OCI-M2 (cell line): ENCODE data around the gene GALNT16.
"Not testable (repeated sequence)": the region's sequence is repeated elsewhere in the genome, so short reads cannot be mapped to it uniquely, and the experiment has no call there.

Experiments
- DNase-seq: peaks from one replicate; lab custom pipeline; 2025; ENCODE audit not compliant: unreplicated experiment; lab: John Stamatoyannopoulos, UW

GALNT16 gene

DNA sequence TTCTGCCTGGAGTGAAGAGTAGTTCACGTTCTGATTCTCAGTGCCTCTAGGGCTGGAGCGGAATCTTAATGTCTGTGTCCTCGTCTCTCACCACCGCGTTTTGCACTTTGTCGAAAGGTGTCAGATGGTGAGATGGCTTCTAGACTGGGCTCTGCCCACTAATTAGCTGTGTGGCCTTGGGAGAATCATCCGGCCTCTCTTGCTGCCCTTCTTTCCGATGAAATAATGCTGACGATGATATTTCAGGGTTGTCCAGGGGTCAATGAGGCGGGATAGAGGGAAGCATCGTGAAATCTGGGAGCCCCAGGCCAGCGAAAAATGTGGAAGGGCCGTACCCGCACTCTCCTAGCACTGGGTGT is 811 bp upstream of the GALNT16 start:
- DNase-seq: no peak

DNA sequence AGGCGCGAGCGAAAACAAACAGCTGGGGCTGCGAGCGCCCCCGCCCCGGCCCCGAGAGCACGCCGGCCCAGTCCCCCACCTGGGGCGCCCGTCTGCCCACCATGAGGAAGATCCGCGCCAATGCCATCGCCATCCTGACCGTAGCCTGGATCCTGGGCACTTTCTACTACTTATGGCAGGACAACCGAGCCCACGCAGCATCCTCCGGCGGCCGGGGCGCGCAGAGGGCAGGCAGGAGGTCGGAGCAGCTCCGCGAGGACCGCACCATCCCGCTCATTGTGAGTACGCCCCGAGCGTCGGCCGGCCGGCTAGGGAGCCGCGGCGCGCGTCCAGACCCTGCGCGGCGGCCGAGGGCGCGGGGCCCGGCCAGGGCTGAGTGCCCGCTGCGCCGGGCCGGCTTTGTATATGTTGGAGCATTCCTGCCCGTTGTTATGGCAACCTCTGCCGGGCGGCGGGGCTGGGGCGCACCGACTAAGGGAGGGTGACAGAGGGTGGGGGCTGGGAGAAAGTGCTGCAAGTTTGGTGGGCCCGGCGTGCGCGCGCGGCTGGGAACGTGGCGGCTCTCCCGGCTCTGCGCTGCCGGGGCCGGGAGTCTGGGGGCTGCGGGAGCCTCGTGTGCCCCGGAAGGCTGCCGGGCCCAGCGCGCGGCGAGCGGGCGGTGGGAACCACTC is 367 bp downstream of the GALNT16 start:
- no peak for DNase-seq

DNA sequence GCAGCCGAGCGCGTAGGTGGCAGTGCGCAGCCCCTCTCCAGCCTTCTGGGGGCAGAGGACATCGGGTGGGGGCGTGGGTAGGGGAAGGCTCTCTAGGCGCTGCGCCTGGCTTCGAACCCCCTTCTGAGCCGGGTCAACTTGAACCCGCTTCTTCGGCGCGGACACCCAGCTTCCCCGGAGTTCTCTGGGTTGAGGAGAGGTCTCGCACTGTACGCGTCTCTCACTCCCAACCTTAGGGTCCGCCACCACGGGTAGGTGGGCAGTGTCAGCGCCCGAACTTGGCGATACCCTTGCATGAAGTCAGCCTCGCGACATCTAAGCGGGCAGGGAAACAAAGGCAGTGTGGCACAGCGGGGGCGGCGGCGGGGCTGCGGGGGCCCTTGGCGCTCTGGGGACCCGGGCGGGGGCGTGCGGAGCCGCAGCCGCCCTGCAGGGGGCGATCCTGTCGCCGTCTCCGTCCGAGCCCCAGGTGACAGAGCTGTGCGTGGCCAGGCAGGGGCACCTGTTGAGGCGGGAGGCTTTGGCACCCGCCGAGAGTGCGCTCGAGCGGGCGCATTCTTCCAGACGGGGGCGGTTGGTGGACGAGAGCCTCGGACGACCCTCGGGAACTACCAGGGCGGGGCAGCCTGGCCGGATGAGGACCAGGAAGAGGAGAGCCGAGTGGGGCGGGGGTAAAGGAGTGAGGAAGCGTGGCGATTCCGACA is 1.1 kb downstream of the GALNT16 start:
- no peak for DNase-seq

DNA sequence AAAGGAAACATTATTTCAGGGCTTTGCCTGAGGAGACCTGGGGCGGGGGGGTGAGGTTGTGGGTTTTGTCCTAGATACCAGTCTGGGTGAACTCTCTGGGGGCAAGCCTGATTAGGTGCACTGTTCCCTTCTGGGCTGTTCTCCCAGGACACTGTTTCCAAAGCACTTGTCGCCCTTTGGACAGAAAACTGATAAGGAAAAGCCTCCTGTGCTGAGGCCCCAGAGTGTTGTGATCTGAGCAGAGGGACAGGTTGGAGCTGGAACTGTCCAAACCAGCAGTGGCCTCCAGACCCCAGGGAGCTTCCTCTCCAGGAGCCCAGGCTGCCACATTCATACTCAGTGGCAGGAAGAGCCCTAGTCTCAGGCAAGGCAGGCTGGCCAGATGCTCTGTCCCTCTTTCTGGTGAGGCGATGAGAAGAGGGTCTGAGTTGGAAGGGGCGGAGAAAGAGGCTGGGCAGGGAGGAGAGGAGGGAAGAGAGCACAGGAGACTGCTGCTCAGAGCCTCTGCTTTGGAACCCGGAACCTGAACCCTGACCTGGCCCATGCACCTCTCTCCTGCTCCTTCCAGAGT is 1.9 kb downstream of the GALNT16 start:
- no peak for DNase-seq

DNA sequence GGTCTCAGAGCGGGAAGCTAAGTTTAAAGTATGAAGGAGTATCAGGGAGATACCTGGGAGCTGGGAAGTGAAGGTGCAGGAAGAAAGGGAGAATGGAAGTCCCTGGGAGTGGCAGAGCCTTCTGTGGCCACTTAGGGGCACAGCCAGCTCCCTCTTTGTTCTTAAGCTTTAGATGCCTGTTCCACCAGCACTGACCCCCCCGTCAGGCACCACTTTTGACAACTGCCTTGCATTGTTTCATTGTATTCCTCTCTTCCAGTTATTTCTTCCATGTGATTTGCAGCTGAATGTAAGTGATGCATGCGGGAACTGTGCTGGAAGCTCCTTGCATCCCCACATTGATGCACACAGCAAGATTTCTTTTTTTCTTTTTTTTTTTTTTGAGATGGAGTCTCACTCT is 2.6 kb downstream of the GALNT16 start:
- DNase-seq: no peak

DNA sequence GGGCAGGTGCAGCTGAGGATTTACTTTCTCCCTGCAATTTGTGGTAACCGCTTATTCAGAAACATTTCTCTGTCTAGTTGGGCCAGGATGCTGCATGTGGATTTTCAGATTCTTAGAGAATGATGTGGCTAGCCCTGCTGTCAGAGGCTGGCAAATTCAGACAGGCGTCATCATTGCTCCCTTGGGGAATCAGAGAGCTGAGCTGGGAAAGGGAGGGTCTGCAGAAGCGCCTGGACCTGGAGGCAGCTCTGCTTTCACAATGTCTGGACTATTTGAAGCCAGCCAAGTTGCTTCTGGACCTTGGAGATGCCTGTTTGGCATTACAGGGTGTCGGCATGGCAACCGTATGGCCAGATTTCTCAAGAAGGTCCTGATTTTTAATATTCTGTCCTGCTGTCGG is 3.4 kb downstream of the GALNT16 start:
- no peak for DNase-seq

DNA sequence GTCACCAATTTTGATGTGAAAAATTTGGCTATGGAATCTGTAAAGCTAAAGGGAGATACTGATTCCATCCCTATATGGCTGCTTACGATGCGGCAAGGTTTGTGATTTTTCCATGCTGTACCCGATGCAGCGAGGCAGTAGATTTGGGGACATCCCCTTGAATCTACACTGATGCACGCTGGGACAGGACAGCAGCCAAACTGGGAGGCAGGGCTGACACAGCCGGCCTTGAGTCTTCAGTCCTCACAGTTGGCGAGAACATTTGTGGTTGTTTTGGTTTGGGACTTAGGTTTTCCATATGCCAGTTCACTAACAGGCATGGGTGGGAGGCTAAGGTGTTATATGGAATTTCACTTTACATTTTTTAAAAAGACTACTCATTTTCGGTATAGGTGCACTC is 3.8 kb downstream of the GALNT16 start:
- no peak for DNase-seq

DNA sequence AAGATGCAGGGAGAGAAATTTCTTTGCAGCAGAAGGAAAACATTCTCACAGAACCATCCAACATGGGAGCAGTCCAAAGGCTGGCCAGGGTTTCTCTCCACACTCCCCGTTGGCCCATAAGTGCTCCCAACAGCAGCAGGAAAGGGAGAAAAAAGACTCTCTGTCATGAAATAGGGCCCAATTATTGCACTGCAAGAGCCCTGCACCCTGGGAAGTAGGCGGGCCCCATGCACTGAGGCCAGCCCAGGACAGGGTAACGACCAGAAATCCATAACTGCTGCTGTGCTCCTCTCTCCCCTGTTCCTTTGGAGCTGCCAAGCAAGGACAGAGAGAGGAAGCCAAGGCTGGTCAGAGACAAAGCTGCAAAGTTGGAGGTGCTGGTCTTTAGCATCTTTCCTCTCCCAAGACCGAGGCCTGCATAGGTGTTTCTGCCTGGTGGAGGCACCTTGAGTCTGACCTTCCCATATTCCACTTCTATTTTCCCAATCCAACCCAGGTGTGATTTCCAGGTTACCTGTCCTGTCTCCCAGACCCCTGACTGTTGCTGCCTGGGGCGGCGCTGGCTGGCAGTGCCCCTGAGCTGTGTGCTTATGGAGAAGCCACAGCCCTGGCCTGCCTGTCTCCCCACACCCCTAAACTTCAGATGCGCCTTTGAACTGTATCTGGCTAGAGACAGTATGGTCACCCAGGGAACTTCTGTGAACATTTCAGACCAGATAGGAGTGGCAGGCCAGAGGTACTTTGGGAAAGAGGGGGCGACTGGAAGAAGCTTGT is 6.8 kb downstream of the GALNT16 start:
- DNase-seq: no peak

DNA sequence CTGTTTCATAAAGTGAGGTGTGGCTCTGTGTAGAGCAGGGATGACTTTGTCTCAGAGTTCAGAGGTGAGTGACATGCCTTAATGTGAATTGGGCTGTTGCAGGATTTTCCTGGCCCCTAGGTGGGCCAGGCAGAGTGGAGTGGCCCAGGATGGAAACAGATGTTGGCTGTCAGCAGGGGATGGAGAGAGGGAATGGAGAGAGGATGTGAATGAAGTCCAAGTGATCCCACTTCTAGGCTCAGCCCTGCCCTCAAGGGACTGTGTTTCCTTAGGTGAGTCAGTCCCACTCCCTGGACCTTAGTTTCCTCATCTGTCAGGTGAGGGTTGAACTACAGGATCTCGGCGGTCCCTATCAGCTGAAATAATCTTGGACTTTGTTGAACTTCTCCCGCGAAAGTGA is 7.5 kb downstream of the GALNT16 start:
- DNase-seq: no peak

DNA sequence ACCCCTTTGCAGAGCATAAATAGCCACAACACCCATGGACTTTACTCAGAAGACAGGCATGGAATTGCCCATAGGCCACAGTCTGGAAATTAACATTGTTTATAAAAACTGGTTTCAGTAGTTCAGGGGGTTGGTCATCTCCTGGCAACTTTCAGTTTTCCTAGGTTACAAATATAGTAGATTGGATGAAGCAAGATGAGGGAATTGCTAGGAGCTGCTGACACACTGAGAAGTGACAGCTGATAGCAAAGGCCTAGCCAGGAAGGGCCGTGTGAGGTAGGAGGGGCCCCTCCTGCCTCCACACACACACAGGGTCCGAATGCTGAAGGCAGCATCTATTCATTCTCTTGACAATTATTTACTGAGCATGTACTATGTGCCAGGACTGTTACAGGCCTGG is 8.3 kb downstream of the GALNT16 start:
- no peak for DNase-seq

DNA sequence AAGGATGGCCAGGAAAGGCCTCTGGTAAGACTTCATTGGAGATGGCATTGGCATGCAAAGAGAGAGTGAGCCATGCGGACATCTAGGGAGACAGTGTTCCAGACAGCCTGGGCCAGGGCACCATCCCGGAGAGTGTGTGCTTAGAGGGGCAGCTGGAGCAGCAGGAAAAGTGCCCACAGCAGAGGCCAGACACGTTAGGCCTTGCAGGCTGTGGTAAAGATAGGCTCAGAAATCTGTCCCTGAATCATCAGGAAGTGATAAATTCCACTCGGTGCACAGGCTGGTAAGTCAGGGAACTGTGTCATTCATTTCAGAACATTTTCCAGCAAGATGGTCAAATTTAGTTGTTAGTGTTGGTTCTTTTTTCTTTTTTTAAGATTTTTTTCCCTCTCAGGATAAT is 8.8 kb downstream of the GALNT16 start:
- DNase-seq: no peak

DNA sequence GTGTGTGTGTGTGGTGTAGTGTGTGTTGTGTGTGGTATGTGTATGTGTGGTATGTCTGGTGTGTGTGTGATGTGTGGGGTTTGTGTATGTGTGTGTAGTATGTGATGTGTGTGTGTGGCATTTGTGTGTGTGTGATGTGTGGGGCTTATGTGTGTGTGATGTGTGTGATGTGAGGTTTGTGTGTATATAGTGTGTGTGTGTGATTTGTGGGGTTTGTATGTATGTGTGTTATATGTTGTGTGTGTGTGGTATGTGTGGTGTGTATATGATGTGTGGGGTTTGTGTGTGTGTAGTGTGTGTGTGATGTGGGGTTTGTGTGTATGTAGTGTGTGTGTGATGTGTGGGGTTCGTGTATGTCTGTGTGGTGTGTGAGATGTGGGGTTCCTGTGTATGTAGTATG is 9.4 kb downstream of the GALNT16 start:
- DNase-seq: no peak

DNA sequence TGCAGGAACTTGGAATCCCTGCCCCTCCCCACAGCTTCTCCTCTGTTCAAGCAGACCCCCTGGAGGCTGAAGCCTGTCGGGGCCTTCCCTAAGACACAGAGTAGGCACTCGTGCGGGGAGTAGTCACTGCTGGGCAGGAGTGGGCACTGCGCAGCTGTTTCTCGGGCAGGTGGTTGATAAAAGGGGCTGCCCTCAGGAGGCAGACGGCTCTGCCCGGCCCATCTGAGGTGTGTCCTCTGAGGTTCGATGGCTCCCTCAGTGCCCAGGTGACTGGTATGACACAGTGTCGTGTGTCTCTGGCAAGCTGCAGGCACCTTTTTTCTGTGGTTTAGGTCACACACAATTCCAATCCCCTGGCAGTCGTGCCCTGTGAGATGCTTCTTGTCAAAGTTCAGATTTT is 10.1 kb downstream of the GALNT16 start:
- DNase-seq: no peak

DNA sequence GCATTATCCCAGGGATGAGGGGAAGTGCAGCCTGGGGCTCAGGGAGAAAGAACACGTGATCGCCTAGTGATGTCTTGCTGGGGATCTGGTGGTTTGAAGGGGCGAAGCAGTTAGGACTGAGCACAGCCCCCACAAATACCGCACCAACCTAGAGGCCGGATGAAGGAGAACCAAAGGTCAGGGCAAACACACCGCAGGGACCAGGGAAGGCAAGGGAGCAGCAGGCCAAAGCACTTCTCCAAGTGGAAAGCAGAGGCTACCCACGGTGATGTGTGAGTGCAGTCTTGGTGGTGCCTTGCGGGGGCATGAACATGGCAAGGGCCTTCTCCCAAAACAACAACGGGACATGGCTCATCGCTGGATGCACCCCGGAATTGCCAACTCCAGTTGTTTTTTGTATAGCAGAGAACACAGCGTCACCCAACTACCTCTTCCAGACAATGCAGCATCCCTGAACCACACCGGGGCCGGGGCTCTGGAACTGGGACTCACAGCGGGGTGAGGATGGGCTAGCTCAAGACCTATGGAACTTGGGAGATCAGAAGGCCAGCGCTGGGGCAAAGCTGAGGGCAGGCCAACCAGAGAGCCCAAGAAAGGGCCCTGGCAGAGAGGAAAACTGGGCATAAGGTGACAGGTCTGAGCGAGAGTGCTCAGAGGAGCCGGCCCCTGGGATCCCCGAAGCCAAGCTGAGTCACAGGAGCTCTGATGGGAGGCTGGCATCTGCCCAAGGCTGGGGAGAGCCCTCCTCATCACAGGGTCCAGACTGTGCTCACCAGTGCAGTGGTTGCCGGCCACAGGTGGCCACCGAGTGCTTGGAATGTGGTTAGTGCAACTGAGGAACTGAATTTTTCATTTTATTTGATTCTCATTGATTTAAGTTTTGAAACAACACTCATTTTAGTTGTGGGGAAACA is 11.1 kb downstream of the GALNT16 start:
- DNase-seq: no peak

DNA sequence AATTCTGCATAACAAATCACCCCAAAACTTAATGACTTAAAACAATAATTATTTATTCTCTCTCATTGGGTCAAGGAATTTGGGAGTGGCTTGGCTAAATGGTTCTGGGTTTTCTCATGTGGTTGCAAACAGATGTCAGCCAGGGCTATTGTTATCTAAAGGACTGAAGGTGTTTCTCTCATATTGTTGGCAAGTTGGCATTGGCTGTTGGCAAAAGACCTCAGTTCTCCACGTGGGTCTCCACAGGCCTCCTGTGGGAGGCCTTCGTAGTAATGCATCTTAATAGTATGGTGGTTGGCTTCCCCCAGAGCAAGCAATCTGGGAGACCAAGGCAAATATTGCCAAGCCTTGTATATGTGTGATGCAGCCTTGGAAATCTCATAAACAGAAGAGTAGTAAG is 14.4 kb downstream of the GALNT16 start:
- DNase-seq: no peak

DNA sequence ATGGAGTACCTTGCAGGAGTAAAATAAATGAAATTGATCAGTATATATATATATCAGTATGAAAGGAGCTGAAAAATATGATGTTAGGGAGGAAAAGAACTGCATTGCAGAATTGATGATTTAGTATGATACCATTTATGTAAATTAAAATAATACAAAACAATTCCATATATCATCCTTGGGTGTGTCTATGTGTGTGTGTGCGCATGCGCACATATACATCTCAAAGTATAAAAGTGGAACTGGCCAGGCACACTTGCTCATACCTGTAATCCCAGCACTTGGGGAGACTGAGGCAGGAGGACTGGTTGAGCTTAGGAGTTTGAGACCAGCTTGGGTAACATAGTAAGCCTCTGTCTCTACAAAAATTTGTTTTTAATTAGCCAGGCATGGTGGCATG is 15.4 kb downstream of the GALNT16 start:
- no peak for DNase-seq

DNA sequence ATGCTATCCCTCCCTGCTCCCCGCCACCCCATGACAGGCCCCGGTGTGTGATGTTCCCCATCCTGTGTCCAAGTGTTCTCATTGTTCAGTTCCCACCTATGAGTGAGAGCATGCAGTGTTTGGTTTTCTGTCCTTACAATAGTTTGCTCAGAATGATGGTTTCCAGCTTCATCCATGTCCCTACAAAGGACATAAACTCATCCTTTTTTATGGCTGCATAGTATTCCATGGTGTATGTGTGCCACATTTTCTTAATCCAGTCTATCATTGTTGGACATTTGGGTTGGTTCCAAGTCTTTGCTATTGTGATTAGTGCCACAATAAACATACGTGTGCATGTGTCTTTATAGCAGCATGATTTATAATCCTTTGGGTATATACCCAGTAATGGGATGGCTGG is 17.4 kb downstream of the GALNT16 start:
- DNase-seq: not testable (repeated sequence)

DNA sequence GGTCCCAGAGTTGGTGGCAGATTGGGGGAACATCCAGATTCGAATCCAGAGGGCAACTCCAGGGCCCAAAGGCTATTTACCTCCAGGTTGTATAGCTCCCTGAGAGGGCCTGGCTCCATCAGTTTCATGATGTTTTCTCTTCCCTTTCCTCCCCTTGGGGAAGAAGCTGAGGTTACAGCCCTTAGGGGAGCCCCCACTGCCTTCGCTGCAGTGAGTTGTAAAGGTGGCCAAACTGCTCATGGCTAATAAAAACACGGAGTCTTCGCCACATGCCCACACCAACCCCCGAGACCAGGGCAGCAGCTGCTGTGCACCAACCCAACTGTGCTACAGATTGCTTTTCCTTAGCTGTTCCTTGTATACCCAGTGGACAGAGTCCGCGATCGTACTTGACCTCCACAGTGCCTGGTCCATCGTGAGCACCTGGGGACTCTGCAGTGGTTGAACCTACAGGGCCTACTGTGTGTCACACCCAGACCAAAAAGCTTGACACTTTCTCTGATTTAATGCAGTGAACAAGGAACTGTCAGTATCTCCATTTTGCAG is 20.9 kb downstream of the GALNT16 start:
- no peak for DNase-seq

DNA sequence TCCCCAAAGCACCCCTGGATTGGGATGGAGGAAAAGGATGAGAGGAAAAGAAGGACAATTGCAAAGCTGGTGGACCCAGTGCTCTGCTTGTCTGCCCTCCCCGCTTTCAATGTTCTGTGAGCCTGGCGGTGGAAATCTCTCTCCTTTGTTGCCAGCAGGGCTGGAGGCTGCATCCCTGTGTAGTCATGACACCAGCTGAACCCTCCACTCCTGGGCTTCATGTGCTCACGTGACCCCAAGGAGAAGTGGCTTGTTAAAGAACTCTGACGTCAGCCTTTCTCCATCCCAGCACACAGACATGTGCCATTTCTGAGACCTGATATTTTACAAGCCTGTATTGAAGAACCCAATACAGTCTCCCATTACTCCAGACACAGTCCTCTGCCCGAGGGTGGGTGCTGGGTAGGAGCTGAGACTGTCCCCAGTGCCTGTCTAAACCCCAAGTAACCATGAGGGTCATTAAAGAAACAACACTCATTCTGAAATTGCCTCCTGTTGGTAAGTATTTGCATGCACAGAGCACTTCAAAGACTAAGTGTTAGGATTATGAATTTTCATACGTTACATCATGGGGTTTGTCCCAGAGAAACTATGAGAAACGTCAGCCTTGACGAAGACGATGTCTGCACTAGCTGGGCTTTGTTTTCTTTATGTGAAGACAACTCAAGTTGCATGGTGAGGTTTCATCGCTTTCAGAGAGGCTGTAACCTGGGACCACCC is 21.7 kb downstream of the GALNT16 start:
- no peak for DNase-seq

DNA sequence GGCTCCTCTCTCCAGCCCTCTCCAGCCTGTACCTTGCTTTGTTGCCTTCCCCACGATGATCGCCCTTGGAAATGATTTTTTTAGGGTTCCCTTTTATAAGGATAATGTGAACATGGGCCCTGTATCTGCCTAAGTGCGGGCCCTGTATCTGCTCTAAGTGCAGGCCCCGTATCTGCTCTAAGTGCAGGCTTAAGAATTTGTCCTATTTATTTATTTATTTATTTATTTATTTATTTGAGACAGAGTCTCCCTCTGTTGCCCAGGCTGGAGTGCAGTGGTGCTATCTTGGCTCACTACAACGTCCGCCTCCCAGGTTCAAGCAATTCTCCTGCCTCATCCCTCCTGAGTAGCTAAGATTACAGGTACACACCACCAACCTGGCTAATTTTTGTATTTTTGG is 22.5 kb downstream of the GALNT16 start:
- DNase-seq: no peak
